Amygdala (tissue), 56 donors: Measurements from ENCODE around the gene RPL22.
A peak's percentile ranks its signal among the peaks of the same experiment; 100 is the strongest.

ENCODE experiments used
- DNase-seq, 56 donors: peaks; one replicate each; lab custom pipeline; 2025; lab: John Stamatoyannopoulos, UW

The RPL22 gene

GRCh38 chr1:6206520-6206855, 7.1 kb upstream of the RPL22 start:
- no peak for DNase-seq

- no peak for DNase-seq
Measured at GRCh38 chr1:6205849-6206519, 6.6 kb upstream of the RPL22 start, which contains the start of gene RNF207. Gene RNF207, plus strand, starts transcription at chr1:6206119. Its CDS starts 417 bp downstream, at chr1:6206536.

- no peak for DNase-seq
Measured at GRCh38 chr1:6202256-6202655, 2.9 kb upstream of the RPL22 start.

DNA sequence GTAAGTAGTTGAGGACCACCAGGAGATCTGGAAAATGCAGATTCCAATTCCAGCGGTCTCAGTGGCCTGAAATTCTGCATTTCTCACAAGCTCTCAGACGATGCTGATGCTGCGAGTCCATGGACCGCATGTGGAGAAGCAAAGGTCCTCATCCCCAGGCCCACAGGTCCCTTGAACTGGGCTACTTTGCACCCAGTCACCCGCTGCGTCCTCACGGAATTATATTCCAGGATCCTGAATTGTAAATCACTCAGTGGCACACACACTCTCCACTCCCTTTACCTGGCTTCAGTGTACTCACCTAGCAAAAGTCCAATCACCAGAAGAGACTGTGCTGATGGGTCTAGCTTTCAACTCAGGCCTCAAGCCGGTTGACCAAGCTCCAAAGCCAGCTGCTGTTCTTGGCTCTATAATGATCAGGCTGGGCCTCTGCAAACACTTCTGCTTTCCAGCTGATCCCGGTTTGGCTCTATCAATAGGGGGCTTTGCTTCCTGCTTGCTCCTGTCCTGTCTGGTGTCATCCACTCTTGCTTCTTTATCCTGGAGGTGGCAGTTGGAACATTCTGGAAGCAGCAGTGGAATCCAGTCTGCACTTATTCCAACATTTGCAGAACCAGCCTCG, 904 bp upstream of the RPL22 start:
- no peak for DNase-seq

DNA sequence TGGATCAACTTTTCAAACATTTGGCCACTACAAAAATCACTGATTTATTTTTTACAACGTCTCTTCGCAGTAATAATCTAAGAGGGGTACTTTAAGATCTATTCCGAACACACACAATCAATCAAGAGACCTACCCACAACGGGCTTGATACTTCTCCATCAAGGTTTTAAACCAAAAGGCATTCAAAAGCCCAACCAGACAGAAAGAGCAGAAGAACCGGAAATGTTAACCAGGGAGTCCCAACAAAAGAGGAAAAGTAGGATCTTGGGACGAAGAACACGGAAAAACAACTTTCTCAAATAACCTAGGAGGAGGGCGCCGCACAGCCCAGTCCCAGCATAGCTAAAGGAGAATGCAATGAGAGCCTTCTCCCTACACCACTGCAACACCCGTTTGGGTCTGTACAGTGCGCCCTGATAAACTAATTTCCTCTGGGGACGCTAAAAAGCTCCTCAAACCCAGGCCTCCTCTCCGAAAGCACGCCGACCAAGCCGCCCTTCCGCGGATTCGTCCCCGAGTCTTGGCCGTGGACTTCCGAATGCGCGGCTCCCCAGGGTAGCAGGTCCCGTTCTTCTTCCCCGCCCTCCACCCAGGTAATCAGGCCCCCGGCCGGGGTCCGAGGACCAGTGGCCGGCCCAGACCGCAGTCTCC, 623 bp downstream of the RPL22 start:
- peak in 1 of 56 donors; percentile 42 for DNase-seq

- DNase-seq: no peak
Measured at GRCh38 chr1:6197746-6198427, 1.5 kb downstream of the RPL22 start.

GRCh38 chr1:6191968-6192367, 7.4 kb downstream of the RPL22 start:
- no peak for DNase-seq

GRCh38 chr1:6188466-6188865, 10.9 kb downstream of the RPL22 start:
- DNase-seq: no peak

- peak in 1 of 56 donors; percentile 12 for DNase-seq
Measured at GRCh38 chr1:6185635-6186382, 13.6 kb downstream of the RPL22 start.

DNA sequence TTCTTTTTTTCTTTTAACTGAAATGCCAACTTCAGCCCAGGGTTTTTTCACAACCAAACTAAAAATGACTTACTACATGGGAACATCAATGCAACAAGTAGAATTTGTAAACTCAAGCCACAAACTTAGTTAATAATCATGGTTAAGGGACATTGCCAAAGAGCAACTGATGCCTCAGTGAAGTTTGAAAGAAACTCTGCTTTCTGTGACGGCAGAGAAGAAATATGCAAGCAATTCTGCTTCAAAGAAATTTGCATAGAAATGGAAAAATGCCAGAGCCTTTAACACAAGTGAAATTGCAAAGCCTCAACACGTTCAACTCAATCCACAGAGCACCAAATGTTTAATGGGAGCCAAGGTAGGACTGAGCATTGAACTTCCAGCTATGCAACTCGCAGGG, 14.2 kb downstream of the RPL22 start:
- no peak for DNase-seq

- no peak for DNase-seq
Measured at GRCh38 chr1:6184083-6184783, 15.2 kb downstream of the RPL22 start.

DNA sequence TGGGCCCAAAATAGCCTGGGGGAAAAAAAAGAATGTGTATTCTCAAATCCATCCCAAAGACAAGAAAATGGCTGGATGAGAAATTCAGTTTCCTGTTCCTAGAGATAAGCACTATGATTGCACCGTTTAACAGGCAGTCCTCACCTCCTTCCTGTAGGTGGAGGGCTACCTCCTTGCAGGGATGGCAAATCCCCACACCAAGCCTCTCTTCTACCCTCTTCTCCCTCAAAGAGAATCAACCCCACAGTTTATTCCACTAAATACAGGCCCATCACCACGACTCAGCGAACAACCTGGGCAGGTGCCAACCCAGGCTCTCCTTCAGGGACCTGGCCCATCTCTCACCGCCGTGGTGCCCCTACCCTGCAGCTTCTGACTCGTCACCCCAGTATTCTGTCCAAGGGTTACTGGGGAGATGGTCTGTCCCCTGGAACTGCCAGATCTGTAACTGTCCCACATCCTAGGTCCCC, 15.8 kb downstream of the RPL22 start:
- no peak for DNase-seq

GRCh38 chr1:6181347-6181770, 18.0 kb downstream of the RPL22 start:
- no peak for DNase-seq

DNA sequence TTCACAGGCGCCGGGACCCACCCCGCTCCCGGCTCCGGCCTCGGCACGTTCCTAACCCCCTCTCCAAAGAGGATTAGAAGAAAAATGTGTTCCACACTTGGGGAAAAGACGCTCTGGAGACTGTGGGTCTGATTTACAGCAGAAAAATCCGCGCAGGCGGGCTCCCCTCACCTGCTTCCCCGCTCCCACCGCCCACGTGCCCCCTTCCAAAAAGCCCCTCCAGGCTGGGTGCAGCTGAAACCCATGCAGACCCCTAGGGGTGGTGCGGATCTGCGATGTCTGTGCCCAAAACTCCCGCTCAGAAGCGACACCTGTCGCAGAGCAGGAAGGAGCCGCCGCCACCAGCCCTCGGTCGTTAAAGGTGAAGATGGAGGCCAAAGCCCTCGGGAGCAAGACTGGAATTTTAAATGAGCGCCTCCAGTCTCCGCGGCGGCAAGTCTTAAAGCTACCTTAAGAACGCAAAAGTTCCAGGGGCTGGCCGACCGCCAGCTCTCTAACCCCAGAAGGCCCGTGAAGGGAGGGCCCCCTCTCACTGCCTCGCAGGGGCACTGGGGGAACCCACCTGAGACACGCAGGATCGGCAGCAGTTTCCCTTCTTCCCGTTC, 18.6 kb downstream of the RPL22 start:
- no peak for DNase-seq

DNA sequence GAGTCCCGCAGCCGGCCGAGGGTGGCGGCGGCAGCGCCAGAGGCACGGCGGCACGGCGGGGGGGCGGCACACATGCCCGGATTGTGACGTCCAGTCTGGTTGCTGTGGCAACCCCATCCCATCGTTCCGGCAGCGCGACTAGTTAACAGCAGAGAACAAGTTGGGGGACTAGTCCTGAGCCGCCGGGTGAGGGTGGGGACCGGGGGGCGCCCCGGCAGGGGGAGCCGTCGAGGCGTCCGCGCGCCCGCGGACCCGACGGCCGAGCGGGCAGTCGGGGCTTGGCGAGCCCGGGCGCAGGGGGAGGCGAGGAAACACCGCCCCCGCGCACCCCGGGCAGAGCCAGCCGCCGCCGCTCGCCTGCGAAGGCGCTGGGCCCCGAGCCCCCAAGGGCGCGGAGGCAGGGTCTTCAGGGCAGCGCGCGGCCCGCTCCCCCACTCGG, 19.1 kb downstream of the RPL22 start, which contains the start of gene CHD5:
Gene CHD5 (minus strand): TSS at position 54 of the 439 bp plus-strand sequence. CDS start 298 bp downstream, outside the sequence.
- peak in 15 of 56 donors; percentile 14 to 39 (median 24) for DNase-seq

- no peak for DNase-seq
Measured at GRCh38 chr1:6179564-6180175, 19.7 kb downstream of the RPL22 start.

DNA sequence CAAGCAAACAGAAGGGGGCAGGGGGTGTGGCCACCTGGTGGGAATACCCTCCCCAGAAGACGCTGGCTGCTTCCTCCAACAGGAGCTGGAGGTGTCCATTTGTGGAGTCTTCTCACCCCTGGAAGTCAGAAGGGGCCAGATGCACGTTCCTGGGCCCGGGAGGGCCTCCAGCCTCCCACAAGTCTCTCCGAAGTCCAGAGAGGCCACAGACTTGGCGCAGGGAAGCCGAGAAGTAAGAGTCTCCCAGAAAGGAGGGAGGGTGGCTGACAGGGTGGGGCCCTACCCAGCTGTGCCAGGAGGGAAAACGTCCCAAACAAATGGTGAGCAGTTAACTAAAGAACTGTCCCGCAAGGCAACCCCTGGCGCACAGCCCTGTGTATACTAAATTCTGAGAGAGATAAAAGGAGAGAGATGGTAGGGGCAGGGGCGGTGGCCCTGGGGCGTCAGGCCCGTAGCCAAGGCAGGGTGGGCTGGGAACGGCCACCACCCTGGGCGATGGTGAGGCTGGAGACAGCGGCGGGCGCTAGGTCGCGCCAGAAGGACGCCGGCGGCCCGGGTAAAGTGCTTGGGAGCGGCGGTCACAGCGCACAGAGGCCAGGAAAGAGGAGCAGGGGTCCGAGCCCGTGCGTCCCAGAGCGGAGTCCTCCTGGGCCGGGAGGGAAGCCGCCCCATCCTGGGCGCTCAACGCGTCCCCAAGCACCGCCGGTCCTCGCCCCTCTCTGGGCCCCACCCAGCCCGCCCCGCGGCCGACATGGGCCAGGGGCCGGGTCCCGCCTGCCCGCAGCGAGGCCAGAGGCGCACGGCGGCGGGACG, 20.4 kb downstream of the RPL22 start:
- no peak for DNase-seq
